Neuronal stem cell (in vitro differentiated cells): ENCODE results near the gene C2orf81.
A peak's percentile ranks its signal among the peaks of the same experiment; 100 is the strongest.

Experiments used
- DNase-seq: peaks from one replicate; pipeline ENCODE4 v3.0.0-alpha.2; 2013; ENCODE audit warnings: low spot score
- H2AFZ ChIP-seq: one replicate; pipeline ENCODE4 v1.6.1; 2013; ENCODE audit warnings: mild to moderate bottlenecking, low read length, inconsistent platforms
- H2AK5ac ChIP-seq: 2 replicates; pipeline ENCODE4 v1.6.1; 2013; ENCODE audit warnings: low read depth, mild to moderate bottlenecking, inconsistent platforms, low read length, moderate library complexity, mixed read lengths
- H2BK120ac ChIP-seq: 2 replicates; pipeline ENCODE4 v1.6.1; 2013; ENCODE audit warnings: low read depth, mild to moderate bottlenecking, inconsistent platforms, low read length, moderate library complexity, mixed read lengths
- H2BK12ac ChIP-seq: one replicate; pipeline ENCODE4 v1.6.1; 2013; ENCODE audit warnings: low read length, inconsistent platforms
- H2BK15ac ChIP-seq: 2 replicates; pipeline ENCODE4 v1.6.1; 2013; ENCODE audit warnings: mild to moderate bottlenecking, low read length, inconsistent platforms, mixed read lengths
- H2BK5ac ChIP-seq: one replicate; pipeline ENCODE4 v1.6.1; 2013; ENCODE audit warnings: inconsistent platforms, mild to moderate bottlenecking, low read length, moderate library complexity
- H3K14ac ChIP-seq: one replicate; pipeline ENCODE4 v1.6.1; 2013; ENCODE audit warnings: low read length, inconsistent platforms
- H3K18ac ChIP-seq: 2 replicates; pipeline ENCODE4 v1.6.1; 2013; ENCODE audit warnings: low read length, inconsistent platforms
- H3K23ac ChIP-seq: 2 replicates; pipeline ENCODE4 v1.6.1; 2013; ENCODE audit warnings: low read depth, mild to moderate bottlenecking, mixed read lengths, low read length, inconsistent platforms; ENCODE audit not compliant: poor library complexity
- H3K27ac ChIP-seq: replicated peaks from 3 replicates; pipeline ENCODE4 v1.5.1; 2013; ENCODE audit warnings: low read length, inconsistent platforms
- H3K27me3 ChIP-seq, 3 experiments: 2 replicates each; pipeline ENCODE4 v1.6.1; 2013; ENCODE audit warnings: low read length in 3 of 3, mild to moderate bottlenecking in 2 of 3, inconsistent platforms in 1 of 3, low read depth in 1 of 3, mixed read lengths in 1 of 3, moderate library complexity in 1 of 3; ENCODE audit not compliant: control insufficient read depth in 3 of 3, insufficient read depth in 3 of 3
- H3K36me3 ChIP-seq, 2 donors: replicated peaks in 1 of 2; 2 replicates each; pipeline ENCODE4 v1.6.1; 2013; ENCODE audit warnings: low read length in 2 of 2; ENCODE audit not compliant: control insufficient read depth in 2 of 2, insufficient read depth in 2 of 2
- H3K4ac ChIP-seq: 2 replicates; pipeline ENCODE4 v1.6.1; 2013; ENCODE audit warnings: inconsistent platforms, mild to moderate bottlenecking, low read length, moderate library complexity
- H3K4me1 ChIP-seq, 2 donors: 1 replicate in 1 of 2; 2 replicates in 1 of 2; pipeline ENCODE4 v1.6.1; 2013; ENCODE audit warnings: low read length in 2 of 2, low read depth in 1 of 2; ENCODE audit not compliant: control insufficient read depth in 2 of 2, insufficient read depth in 1 of 2
- H3K4me2 ChIP-seq: one replicate; pipeline ENCODE4 v1.6.1; 2013; ENCODE audit warnings: mild to moderate bottlenecking, low read length, inconsistent platforms; ENCODE audit not compliant: insufficient read depth, poor library complexity, severe bottlenecking
- H3K4me3 ChIP-seq, 2 donors: 2 replicates each; pipeline ENCODE4 v1.5.1; 2013; ENCODE audit warnings: low read length in 2 of 2, mild to moderate bottlenecking in 2 of 2, inconsistent platforms in 1 of 2, moderate library complexity in 1 of 2
- H3K79me1 ChIP-seq: one replicate; pipeline ENCODE4 v1.6.1; 2013; ENCODE audit warnings: low read depth, mild to moderate bottlenecking, inconsistent platforms, low read length, moderate library complexity
- H3K9ac ChIP-seq: one replicate; pipeline ENCODE4 v1.6.1; 2013; ENCODE audit warnings: mild to moderate bottlenecking, low read depth, low read length, inconsistent platforms; ENCODE audit not compliant: poor library complexity
- H3K9me3 ChIP-seq, 2 donors: replicated peaks in 1 of 2; 2 replicates each; pipeline versions ENCODE3 to v1.6.1; 2013; ENCODE audit warnings: low read length in 2 of 2, mild to moderate bottlenecking in 2 of 2, inconsistent platforms in 1 of 2, low read depth in 1 of 2, mixed read lengths in 1 of 2, moderate library complexity in 1 of 2; ENCODE audit not compliant: control insufficient read depth in 2 of 2, insufficient read depth in 1 of 2
- H4K8ac ChIP-seq: one replicate; pipeline ENCODE4 v1.6.1; 2013; ENCODE audit warnings: low read depth, mild to moderate bottlenecking, inconsistent platforms, low read length, moderate library complexity
- H4K91ac ChIP-seq: one replicate; pipeline ENCODE4 v1.6.1; 2013; ENCODE audit warnings: low read length, low read depth, mild to moderate bottlenecking, inconsistent platforms; ENCODE audit not compliant: poor library complexity
- WGBS, 2 donors: extraction: QIAGEN DNeasy Blood & Tissue Kit; methylation state at CpG; one replicate each; pipeline ENCODE4 v1.1.7; 2013; ENCODE audit warnings: missing lambda C conversion rate in 2 of 2, mixed read lengths in 1 of 2; ENCODE audit not compliant: insufficient read length in 2 of 2, insufficient replicate concordance in 1 of 2; ENCODE audit errors: extremely low coverage in 2 of 2; 5-methylcytosine and 5-hydroxymethylcytosine counted together

Gene C2orf81

GRCh38 chr2:74436848-74437695 lies 15.7 kb upstream of the C2orf81 start:
- Histone ChIP-seq H3K4me3 (no peak overlapping the region), H3K27me3 (peaks cover 0 to 5% (median 0%) of the 10 kb centered on the region in 3 experiments), H3K23ac (no peak overlapping the region), H3K18ac (no peak overlapping the region), H3K36me3 (peaks cover 7 to 10% of the 10 kb centered on the region in 2 donors), H3K9me3 (no peaks in the 10 kb centered on the region), H3K9ac (no peak overlapping the region), H2BK12ac (no peak overlapping the region), H4K8ac (no peak overlapping the region), H3K14ac (no peak overlapping the region), H2BK120ac (no peak overlapping the region), H2AK5ac (no peak overlapping the region), H3K4me2 (no peak overlapping the region), H2AFZ (no peak overlapping the region), H2BK5ac (no peak overlapping the region), H4K91ac (no peak overlapping the region), H3K27ac (no peak overlapping the region), H3K4me1 (peaks cover 17 to 19% of the 10 kb centered on the region in 2 donors), H3K4ac (no peak overlapping the region), H3K79me1 (peaks cover 8% of the 10 kb centered on the region), H2BK15ac (no peak overlapping the region)
- DNase-seq: no peak
- WGBS, 2 donors: no CpG with 5 or more reads among the region's 6 CpGs

- no peak overlapping the region for H3K14ac ChIP-seq
- DNase-seq: no peak
- no peak overlapping the region for H3K23ac ChIP-seq
- H3K4me1 ChIP-seq: peaks cover 17 to 19% of the 10 kb centered on the region in 2 donors
- H3K79me1 ChIP-seq: peaks cover 8% of the 10 kb centered on the region
- no peak overlapping the region for H4K91ac ChIP-seq
- WGBS, 2 donors: no CpG with 5 or more reads among the region's 43 CpGs
- no peaks in the 10 kb centered on the region for H3K27me3 ChIP-seq
- H2BK15ac ChIP-seq: no peak overlapping the region
- H2BK12ac ChIP-seq: no peak overlapping the region
- H3K18ac ChIP-seq: peak overlapping the region; percentile 7
- H2BK120ac ChIP-seq: no peak overlapping the region
- no peak overlapping the region for H3K9ac ChIP-seq
- H3K36me3 ChIP-seq: peaks cover 12 to 18% of the 10 kb centered on the region in 2 donors
- H3K27ac ChIP-seq: no peak overlapping the region
- no peak overlapping the region for H3K4ac ChIP-seq
- no peak overlapping the region for H2AFZ ChIP-seq
- no peak overlapping the region for H2AK5ac ChIP-seq
- H3K4me3 ChIP-seq: no peak overlapping the region
- no peaks in the 10 kb centered on the region for H3K9me3 ChIP-seq
- no peak overlapping the region for H2BK5ac ChIP-seq
- no peak overlapping the region for H4K8ac ChIP-seq
- H3K4me2 ChIP-seq: no peak overlapping the region
Measured at GRCh38 chr2:74436111-74436805, 14.8 kb upstream of the C2orf81 start.

DNA sequence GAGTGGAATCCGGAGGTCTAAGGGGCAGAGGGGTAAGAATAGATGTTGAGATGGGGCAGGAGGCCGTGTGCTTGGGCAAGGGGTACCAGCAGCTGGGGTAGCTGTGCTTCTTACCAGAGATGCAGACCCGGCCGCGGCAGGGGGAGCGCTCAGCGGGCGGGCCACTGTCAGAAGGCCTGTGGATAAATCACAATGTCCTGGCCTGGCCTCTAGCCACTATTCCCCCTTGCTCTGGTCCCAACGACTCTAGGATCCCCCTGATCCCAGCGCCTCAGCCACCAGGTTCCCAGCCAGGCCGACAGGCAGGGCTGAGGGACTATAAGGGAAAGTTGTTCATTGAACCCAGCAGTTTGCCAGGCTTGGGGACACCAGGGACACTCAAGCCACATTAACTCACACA lies 9.1 kb upstream of the C2orf81 start:
- no CpG with 5 or more reads among the region's 11 CpGs for WGBS, 2 donors
- no peak overlapping the region for H2BK5ac ChIP-seq
- H3K4me3 ChIP-seq: no peak overlapping the region
- peaks cover 54 to 75% of the 10 kb centered on the region in 2 donors for H3K36me3 ChIP-seq
- no peak overlapping the region for H3K27ac ChIP-seq
- H3K23ac ChIP-seq: peak overlapping the region; percentile 34
- DNase-seq: no peak
- no peak overlapping the region for H2AFZ ChIP-seq
- no peak overlapping the region for H4K91ac ChIP-seq
- no peak overlapping the region for H2AK5ac ChIP-seq
- peaks cover 2% of the 10 kb centered on the region for H3K79me1 ChIP-seq
- no peak overlapping the region for H3K18ac ChIP-seq
- no peak overlapping the region for H3K9ac ChIP-seq
- H4K8ac ChIP-seq: no peak overlapping the region
- no peak overlapping the region for H3K4ac ChIP-seq
- peaks cover 0 to 2% of the 10 kb centered on the region in 2 donors for H3K4me1 ChIP-seq
- H2BK120ac ChIP-seq: no peak overlapping the region
- no peaks in the 10 kb centered on the region for H3K27me3 ChIP-seq
- no peak overlapping the region for H3K4me2 ChIP-seq
- peaks cover 0 to 3% of the 10 kb centered on the region in 2 donors for H3K9me3 ChIP-seq
- H2BK15ac ChIP-seq: no peak overlapping the region
- H2BK12ac ChIP-seq: no peak overlapping the region
- H3K14ac ChIP-seq: no peak overlapping the region
